Ovary (tissue), 3 donors: ENCODE measurements around the gene CEP162.

Experiments used
- CTCF ChIP-seq, 3 donors: fragments of 450-650 bp in 2 of 3; fragments of 200-600 bp in 1 of 3; IDR thresholded peaks; one replicate each; pipeline versions ENCODE4 v1.5.1 to v1.8.0; 2016 to 2022; ENCODE audit warnings: antibody characterized with exemption in 3 of 3, mild to moderate bottlenecking in 1 of 3
- EP300 ChIP-seq: sonication (generic); formaldehyde crosslinking; IDR thresholded peaks from one replicate; pipeline ENCODE4 v1.6.1; 2017; ENCODE audit warnings: antibody characterized with exemption
- donor health status: DM: no; HTN: no; CAD: no.

- no peak for TF ChIP-seq EP300
- no peak for TF ChIP-seq CTCF (IDR thresholded peaks at IDR 0.05)
Observed at GRCh38 chr6:84086545-84087429, 140.7 kb downstream of the CEP162 start.
